ENCODE results near the gene MACROD2. TPM values are rescaled to one million over a fixed set of nuclear protein-coding genes. Genes with fewer than 3 reads are reported as not detected.

The MACROD2 gene
- total and polyA plus RNA-seq, 2 of the 4 experiments (the other 2 are of a cell fraction), result not detected

- Histone ChIP-seq H3K14ac (replicated peaks; ENCODE audit: low read depth, low read length) (no peak overlapping the region), H2AK9ac (replicated peaks; ENCODE audit: low read depth, low read length, poor library complexity) (no peak overlapping the region), H3K18ac (ENCODE audit: low read depth, low read length) (no peak overlapping the region), H3K9me3 (ENCODE audit: control insufficient read depth, insufficient read depth, low read length) (peaks cover 3% of the 10 kb centered on the region), H4K91ac (ENCODE audit: insufficient read depth, low read depth, low read length) (no peak overlapping the region), H3K27me3 (ENCODE audit: control insufficient read depth, insufficient read depth, low read length) (no peaks in the 10 kb centered on the region), H3K79me1 (ENCODE audit: low read depth in 1 of 2, low read length in 2 of 2) (no peaks in the 10 kb centered on the region), H2AK5ac (ENCODE audit: low read depth, low read length) (no peak overlapping the region), H2BK20ac (ENCODE audit: low read depth, low read length) (no peak overlapping the region), H3K56ac (ENCODE audit: extremely low read depth, insufficient read depth, low read length) (no peak overlapping the region), H2AFZ (replicated peaks; ENCODE audit: low read length, poor library complexity) (no peak overlapping the region), H3K4me3 (ENCODE audit: insufficient read depth, low read depth, low read length) (no peak overlapping the region), H2BK5ac (ENCODE audit: low read depth, low read length, poor library complexity, severe bottlenecking) (no peak overlapping the region), H4K8ac (ENCODE audit: low read depth in 2 of 2, low read length in 2 of 2) (no peak overlapping the region), H3K36me3 (ENCODE audit: control insufficient read depth, insufficient read depth, low read length) (no peaks in the 10 kb centered on the region), H3K4me2 (ENCODE audit: low read depth, low read length) (no peak overlapping the region), H3K23ac (ENCODE audit: low read depth, low read length) (no peak overlapping the region), H4K20me1 (ENCODE audit: insufficient read depth, low read length) (no peaks in the 10 kb centered on the region), H2BK120ac (ENCODE audit: low read depth, low read length) (no peak overlapping the region), H4K5ac (ENCODE audit: low read depth, low read length) (no peak overlapping the region), H2BK15ac (ENCODE audit: low read depth, low read length) (no peak overlapping the region), H3K27ac (ENCODE audit: insufficient read depth, low read length) (no peak overlapping the region), H3K9me1 (ENCODE audit: insufficient read depth, low read length) (no peaks in the 10 kb centered on the region), H3K4ac (ENCODE audit: low read depth, low read length) (no peak overlapping the region), H3K4me1 (ENCODE audit: control insufficient read depth, insufficient read depth, low read length) (no peaks in the 10 kb centered on the region), H3K9ac (ENCODE audit: low read depth, low read length) (no peak overlapping the region)
- BruUV-seq (replicated peaks), result no TSS peak
- in situ Hi-C loops (cut with MboI; ENCODE audit: low sequenced_read_pairs) (no loop called here), dilution Hi-C loops (cut with HindIII; ENCODE audit: low sequenced_read_pairs, unreplicated experiment) (no loop called here), intact Hi-C loops (cut with micrococcal nuclease) (no loop called here)
- CTCF ChIA-PET, result no interaction called here
- TF ChIP-seq CHD1 (IDR thresholded peaks at IDR 0.05; ENCODE audit: low read depth, low read length), result no peak
- no peak for TF ChIP-seq RFX5 (IDR thresholded peaks at IDR 0.05; ENCODE audit: low read depth, low read length)
- no peak for TF ChIP-seq MAFK (IDR thresholded peaks at IDR 0.05; ENCODE audit: low read depth, low read length)
- TF ChIP-seq POLR2A (IDR thresholded peaks at IDR 0.05; ENCODE audit: low read depth, low read length), result no peak
- no peak for TF ChIP-seq ELK1 (IDR thresholded peaks at IDR 0.05; ENCODE audit: borderline replicate concordance, low read depth, low read length)
- TF ChIP-seq BHLHE40 (IDR thresholded peaks at IDR 0.05; ENCODE audit: low read depth, low read length), result no peak
- TF ChIP-seq RAD21 (IDR thresholded peaks at IDR 0.05; ENCODE audit: low read length), result no peak
- TF ChIP-seq NFE2L2 (IDR thresholded peaks at IDR 0.05; ENCODE audit: low read depth, low read length), result no peak
- no peak for TF ChIP-seq RCOR1 (IDR thresholded peaks at IDR 0.05; ENCODE audit: insufficient replicate concordance, low read length)
- no peak for TF ChIP-seq SMC3 (IDR thresholded peaks at IDR 0.05; ENCODE audit: low read depth, low read length)
- no peak for TF ChIP-seq FOS (IDR thresholded peaks at IDR 0.05; ENCODE audit: low read depth, low read length)
- no peak for TF ChIP-seq CTCF (conservative IDR thresholded peaks at IDR 0.05; ENCODE audit: low read depth, low read length)
- TF ChIP-seq, protein P1, sequence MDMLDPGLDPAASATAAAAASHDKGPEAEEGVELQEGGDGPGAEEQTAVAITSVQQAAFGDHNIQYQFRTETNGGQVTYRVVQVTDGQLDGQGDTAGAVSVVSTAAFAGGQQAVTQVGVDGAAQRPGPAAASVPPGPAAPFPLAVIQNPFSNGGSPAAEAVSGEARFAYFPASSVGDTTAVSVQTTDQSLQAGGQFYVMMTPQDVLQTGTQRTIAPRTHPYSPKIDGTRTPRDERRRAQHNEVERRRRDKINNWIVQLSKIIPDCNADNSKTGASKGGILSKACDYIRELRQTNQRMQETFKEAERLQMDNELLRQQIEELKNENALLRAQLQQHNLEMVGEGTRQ (IDR thresholded peaks at IDR 0.05; ENCODE audit: low read depth, low read length), result no peak
- TF ChIP-seq MXI1 (IDR thresholded peaks at IDR 0.05; ENCODE audit: borderline replicate concordance, low read depth, low read length), result no peak
- no peak for TF ChIP-seq MAZ (IDR thresholded peaks at IDR 0.05; ENCODE audit: borderline replicate concordance, low read depth, low read length)
- TF ChIP-seq CEBPB (IDR thresholded peaks at IDR 0.05; ENCODE audit: low read depth, low read length), result no peak
- ATAC-seq (ENCODE audit: low read depth) (no peak), DNase-seq (no peak)
- POLR2A ChIA-PET (ENCODE audit: unreplicated experiment), result no interaction called here
These were observed 971.5 kb downstream of the MACROD2 start for GRCh38 chr20:14966808-14967207.

All from IMR-90 (cell line).